Measurements from ENCODE around the gene MSMO1.
"Not testable (repeated sequence)": the region's sequence is repeated elsewhere in the genome, so short reads cannot be mapped to it uniquely, and the experiment has no call there.

The MSMO1 gene

GRCh38 chr4:165331359-165331758, 3.9 kb downstream of the MSMO1 start:
- Mint-ChIP-seq H3K4me1 (ENCODE audit: low read depth) (peaks cover 44% of the 10 kb centered on the region), H3K4me3 (peak overlapping the region; percentile 56), H3K27ac (peak overlapping the region; percentile 91), H3K27me3 (no peaks in the 10 kb centered on the region), H3K9me3 (no peaks in the 10 kb centered on the region), H3K36me3 (ENCODE audit: low read depth) (peaks cover 56% of the 10 kb centered on the region)
- no peak for DNase-seq

- Mint-ChIP-seq H3K36me3 (ENCODE audit: low read depth) (peaks cover 61% of the 10 kb centered on the region), H3K9me3 (no peaks in the 10 kb centered on the region), H3K27ac (peak overlapping the region; percentile 91), H3K27me3 (no peaks in the 10 kb centered on the region), H3K4me3 (peak overlapping the region; percentile 56), H3K4me1 (ENCODE audit: low read depth) (peaks cover 44% of the 10 kb centered on the region)
- DNase-seq: no peak
Measured at GRCh38 chr4:165331823-165332222, 4.4 kb downstream of the MSMO1 start.

GRCh38 chr4:165332502-165332901, 5.0 kb downstream of the MSMO1 start:
- Mint-ChIP-seq H3K27me3 (no peaks in the 10 kb centered on the region), H3K4me1 (ENCODE audit: low read depth) (peaks cover 46% of the 10 kb centered on the region), H3K4me3 (no peak overlapping the region), H3K36me3 (ENCODE audit: low read depth) (peaks cover 68% of the 10 kb centered on the region), H3K9me3 (no peaks in the 10 kb centered on the region), H3K27ac (peak overlapping the region; percentile 91)
- no peak for DNase-seq

GRCh38 chr4:165335163-165335703, 7.8 kb downstream of the MSMO1 start:
- no peaks in the 10 kb centered on the region for H3K9me3 Mint-ChIP-seq
- H3K27ac Mint-ChIP-seq: peak overlapping the region; percentile 58
- no peak overlapping the region for H3K4me3 Mint-ChIP-seq
- H3K36me3 Mint-ChIP-seq (ENCODE audit: low read depth): peaks cover 86% of the 10 kb centered on the region
- no peak for DNase-seq
- no peaks in the 10 kb centered on the region for H3K27me3 Mint-ChIP-seq
- H3K4me1 Mint-ChIP-seq (ENCODE audit: low read depth): peaks cover 41% of the 10 kb centered on the region

- H3K27me3 Mint-ChIP-seq: no peaks in the 10 kb centered on the region
- H3K4me3 Mint-ChIP-seq: no peak overlapping the region
- H3K9me3 Mint-ChIP-seq: no peaks in the 10 kb centered on the region
- H3K36me3 Mint-ChIP-seq (ENCODE audit: low read depth): peaks cover 83% of the 10 kb centered on the region
- DNase-seq: no peak
- H3K4me1 Mint-ChIP-seq (ENCODE audit: low read depth): peaks cover 26% of the 10 kb centered on the region
- H3K27ac Mint-ChIP-seq: peak overlapping the region; percentile 0
Measured at GRCh38 chr4:165336743-165337142, 9.3 kb downstream of the MSMO1 start.

- H3K27me3 Mint-ChIP-seq; H3K9me3 Mint-ChIP-seq; DNase-seq; H3K4me3 Mint-ChIP-seq; H3K4me1 Mint-ChIP-seq (ENCODE audit: low read depth): not testable (repeated sequence)
- Mint-ChIP-seq H3K36me3 (ENCODE audit: low read depth) (peaks cover 56% of the 10 kb centered on the region), H3K27ac (peak overlapping the region; percentile 29)
Measured at GRCh38 chr4:165342340-165342739, 14.9 kb downstream of the MSMO1 start.

- H3K36me3 Mint-ChIP-seq (ENCODE audit: low read depth): peaks cover 46% of the 10 kb centered on the region
- peak overlapping the region; percentile 40 for H3K27ac Mint-ChIP-seq
- H3K9me3 Mint-ChIP-seq: no peaks in the 10 kb centered on the region
- peaks cover 2% of the 10 kb centered on the region for H3K4me1 Mint-ChIP-seq (ENCODE audit: low read depth)
- no peak overlapping the region for H3K4me3 Mint-ChIP-seq
- DNase-seq: no peak
- no peaks in the 10 kb centered on the region for H3K27me3 Mint-ChIP-seq
Measured at GRCh38 chr4:165343353-165344191, 16.1 kb downstream of the MSMO1 start.

GRCh38 chr4:165345666-165346417, 18.4 kb downstream of the MSMO1 start:
- H3K36me3 Mint-ChIP-seq (ENCODE audit: low read depth): peaks cover 24% of the 10 kb centered on the region
- no peaks in the 10 kb centered on the region for H3K9me3 Mint-ChIP-seq
- peaks cover 2% of the 10 kb centered on the region for H3K4me1 Mint-ChIP-seq (ENCODE audit: low read depth)
- H3K27me3 Mint-ChIP-seq: no peaks in the 10 kb centered on the region
- H3K27ac Mint-ChIP-seq: no peak overlapping the region
- H3K4me3 Mint-ChIP-seq: no peak overlapping the region
- DNase-seq: no peak

GRCh38 chr4:165347647-165348569, 20.4 kb downstream of the MSMO1 start:
- Mint-ChIP-seq H3K4me1 (ENCODE audit: low read depth) (peaks cover 2% of the 10 kb centered on the region), H3K36me3 (ENCODE audit: low read depth) (peaks cover 12% of the 10 kb centered on the region), H3K27me3 (peaks cover 11% of the 10 kb centered on the region), H3K4me3 (no peak overlapping the region), H3K27ac (peak overlapping the region; percentile 8), H3K9me3 (no peaks in the 10 kb centered on the region)
- no peak for DNase-seq

GRCh38 chr4:165351359-165352130, 24.1 kb downstream of the MSMO1 start:
- Mint-ChIP-seq H3K4me1 (ENCODE audit: low read depth) (no peaks in the 10 kb centered on the region), H3K27ac (no peak overlapping the region), H3K4me3 (no peak overlapping the region), H3K36me3 (ENCODE audit: low read depth) (no peaks in the 10 kb centered on the region), H3K9me3 (no peaks in the 10 kb centered on the region), H3K27me3 (peaks cover 18% of the 10 kb centered on the region)
- DNase-seq: no peak

GRCh38 chr4:165355900-165356300, 28.4 kb downstream of the MSMO1 start:
- H3K27ac Mint-ChIP-seq: no peak overlapping the region
- no peaks in the 10 kb centered on the region for H3K4me1 Mint-ChIP-seq (ENCODE audit: low read depth)
- peaks cover 35% of the 10 kb centered on the region for H3K27me3 Mint-ChIP-seq
- no peak overlapping the region for H3K4me3 Mint-ChIP-seq
- H3K9me3 Mint-ChIP-seq: no peaks in the 10 kb centered on the region
- H3K36me3 Mint-ChIP-seq (ENCODE audit: low read depth): no peaks in the 10 kb centered on the region
- no peak for DNase-seq

GRCh38 chr4:165359506-165359905, 32.0 kb downstream of the MSMO1 start:
- H3K27ac Mint-ChIP-seq: no peak overlapping the region
- no peak overlapping the region for H3K4me3 Mint-ChIP-seq
- H3K27me3 Mint-ChIP-seq: peaks cover 28% of the 10 kb centered on the region
- DNase-seq: no peak
- no peaks in the 10 kb centered on the region for H3K9me3 Mint-ChIP-seq
- no peaks in the 10 kb centered on the region for H3K36me3 Mint-ChIP-seq (ENCODE audit: low read depth)
- no peaks in the 10 kb centered on the region for H3K4me1 Mint-ChIP-seq (ENCODE audit: low read depth)

GRCh38 chr4:165360041-165360695, 32.7 kb downstream of the MSMO1 start:
- Mint-ChIP-seq H3K9me3 (no peaks in the 10 kb centered on the region), H3K27me3 (peaks cover 28% of the 10 kb centered on the region), H3K4me1 (ENCODE audit: low read depth) (no peaks in the 10 kb centered on the region), H3K27ac (no peak overlapping the region), H3K4me3 (no peak overlapping the region), H3K36me3 (ENCODE audit: low read depth) (no peaks in the 10 kb centered on the region)
- no peak for DNase-seq
